WTC11 (cell line): Measurements from ENCODE around the gene HAO2. TPM values are rescaled to one million over a fixed set of nuclear protein-coding genes. Genes with fewer than 3 reads are reported as not detected.

Experiments
- ATAC-seq: fragments of 200-7000 bp; cut with Tn5 transposase; 2 replicates; pipeline ENCODE4 v1.10.0; 2021; ENCODE audit warnings: mild to moderate bottlenecking, moderate library complexity
- CTCF ChIA-PET: fragments of 300-600 bp; sonication (Branson Sonifier 250); formaldehyde crosslinking; loops from one replicate; lab custom pipeline; 2021; ENCODE audit warnings: antibody characterized with exemption; lab: Charles Lee
- POLR2A ChIA-PET: fragments of 350-600 bp; sonication (Branson Sonifier 250); formaldehyde crosslinking; loops from one replicate; lab custom pipeline; 2021; ENCODE audit warnings: antibody characterized with exemption; lab: Charles Lee
- DNase-seq: peaks from one replicate; pipeline ENCODE4 v3.0.0; 2021; ENCODE audit warnings: low spot score
- H3K27ac Mint-ChIP-seq: 2 replicates; pipeline ENCODE4 v1.8.0; 2021; ENCODE audit warnings: mixed read lengths
- H3K27me3 Mint-ChIP-seq: 2 replicates; pipeline ENCODE4 v1.8.0; 2021; ENCODE audit warnings: low read depth, mild to moderate bottlenecking, moderate library complexity, mixed read lengths
- H3K36me3 Mint-ChIP-seq: 2 replicates; pipeline ENCODE4 v1.8.0; 2021; ENCODE audit warnings: mixed read lengths
- H3K4me1 Mint-ChIP-seq: 2 replicates; pipeline ENCODE4 v1.8.0; 2022; ENCODE audit warnings: mixed read lengths
- H3K4me3 Mint-ChIP-seq: 2 replicates; pipeline ENCODE4 v1.8.0; 2021; ENCODE audit warnings: mild to moderate bottlenecking, moderate library complexity, mixed read lengths
- H3K9me3 Mint-ChIP-seq: 2 replicates; pipeline ENCODE4 v1.8.0; 2021; ENCODE audit warnings: mixed read lengths
- JUN ChIP-seq: sonication (generic); formaldehyde crosslinking; IDR thresholded peaks from 2 replicates; pipeline ENCODE4 v1.8.0; 2023; ENCODE audit warnings: mild to moderate bottlenecking, missing genetic modification reagents
- MXD4 ChIP-seq: fragments of 250-450 bp; sonication (Bioruptor Pico); IDR thresholded peaks from 2 replicates; pipeline ENCODE4 v1.8.0; 2021; ENCODE audit warnings: mild to moderate bottlenecking, moderate library complexity, borderline replicate concordance
- MYBL2 ChIP-seq: sonication (generic); formaldehyde crosslinking; IDR thresholded peaks from 2 replicates; pipeline ENCODE4 v1.8.1; 2023; ENCODE audit warnings: mild to moderate bottlenecking, moderate library complexity, missing genetic modification reagents
- NFE2L1 ChIP-seq: sonication (generic); formaldehyde crosslinking; IDR thresholded peaks from 2 replicates; pipeline ENCODE4 v1.8.1; 2023; ENCODE audit warnings: missing genetic modification reagents
- NR2C2 ChIP-seq: sonication (generic); formaldehyde crosslinking; IDR thresholded peaks from 2 replicates; pipeline ENCODE4 v1.8.0; 2022; ENCODE audit warnings: mild to moderate bottlenecking, missing genetic modification reagents
- NR3C1 ChIP-seq: sonication (generic); formaldehyde crosslinking; conservative IDR thresholded peaks from 2 replicates; pipeline ENCODE4 v1.8.1; 2023; ENCODE audit warnings: low read depth, mild to moderate bottlenecking, missing genetic modification reagents
- PRRX2 ChIP-seq: fragments of 250-450 bp; sonication (Bioruptor Pico); IDR thresholded peaks from 2 replicates; pipeline ENCODE4 v1.8.0; 2021; ENCODE audit warnings: mild to moderate bottlenecking
- RORB ChIP-seq: fragments of 250-450 bp; sonication (Bioruptor Pico); IDR thresholded peaks from 2 replicates; pipeline ENCODE4 v1.9.0; 2021; ENCODE audit warnings: mild to moderate bottlenecking
- SOX15 ChIP-seq: fragments of 250-450 bp; sonication (Bioruptor Pico); IDR thresholded peaks from 2 replicates; pipeline ENCODE4 v1.9.0; 2021; ENCODE audit warnings: mild to moderate bottlenecking
- TEAD1 ChIP-seq: sonication (generic); formaldehyde crosslinking; IDR thresholded peaks from 2 replicates; pipeline ENCODE4 v1.8.0; 2022; ENCODE audit warnings: mild to moderate bottlenecking, missing genetic modification reagents
- ZNF317 ChIP-seq: sonication (generic); formaldehyde crosslinking; IDR thresholded peaks from 2 replicates; pipeline ENCODE4 v1.8.1; 2023; ENCODE audit warnings: low read depth, mild to moderate bottlenecking, moderate library complexity, missing genetic modification reagents, borderline replicate concordance
- total RNA-seq: library from RNA; stranded (reverse); gene quantifications from 3 replicates; pipeline ENCODE4 v1.2.3, GENCODE V29; 2021
- TF ChIP-seq, protein P1 (sequence below): sonication (generic); formaldehyde crosslinking; IDR thresholded peaks from 2 replicates; pipeline ENCODE4 v1.8.0; 2023; ENCODE audit warnings: missing genetic modification reagents, mild to moderate bottlenecking, borderline replicate concordance
- TF ChIP-seq, protein P2 (sequence below): fragments of 250-450 bp; sonication (Bioruptor Pico); IDR thresholded peaks from 2 replicates; pipeline ENCODE4 v1.8.0; 2021; ENCODE audit warnings: mild to moderate bottlenecking
- TF ChIP-seq, protein P3 (sequence below): fragments of 250-450 bp; sonication (Bioruptor Pico); IDR thresholded peaks from 2 replicates; pipeline ENCODE4 v1.9.0; 2021; ENCODE audit warnings: moderate library complexity, mild to moderate bottlenecking, inconsistent platforms, borderline replicate concordance
- TF ChIP-seq, protein P4 (sequence below): sonication (generic); formaldehyde crosslinking; IDR thresholded peaks from 2 replicates; pipeline ENCODE4 v1.8.0; 2022; ENCODE audit warnings: mild to moderate bottlenecking, missing genetic modification reagents
- TF ChIP-seq, protein P5 (sequence below): sonication (generic); formaldehyde crosslinking; IDR thresholded peaks from 2 replicates; pipeline ENCODE4 v1.8.0; 2022; ENCODE audit warnings: mild to moderate bottlenecking, missing genetic modification reagents
- TF ChIP-seq, protein P6 (sequence below): sonication (generic); formaldehyde crosslinking; IDR thresholded peaks from 2 replicates; pipeline ENCODE4 v1.8.1; 2023; ENCODE audit warnings: mild to moderate bottlenecking, missing genetic modification reagents
- TF ChIP-seq, protein P7 (sequence below): sonication (generic); formaldehyde crosslinking; IDR thresholded peaks from 2 replicates; pipeline ENCODE4 v1.8.1; 2023; ENCODE audit warnings: mild to moderate bottlenecking, missing genetic modification reagents, moderate library complexity
- TF ChIP-seq, protein P8 (sequence below): fragments of 250-450 bp; sonication (Bioruptor Pico); IDR thresholded peaks from 2 replicates; pipeline ENCODE4 v1.9.0; 2021; ENCODE audit warnings: mild to moderate bottlenecking

Gene HAO2
- total RNA-seq, 1 experiment from 2014 or later: 1.0 TPM

DNA sequence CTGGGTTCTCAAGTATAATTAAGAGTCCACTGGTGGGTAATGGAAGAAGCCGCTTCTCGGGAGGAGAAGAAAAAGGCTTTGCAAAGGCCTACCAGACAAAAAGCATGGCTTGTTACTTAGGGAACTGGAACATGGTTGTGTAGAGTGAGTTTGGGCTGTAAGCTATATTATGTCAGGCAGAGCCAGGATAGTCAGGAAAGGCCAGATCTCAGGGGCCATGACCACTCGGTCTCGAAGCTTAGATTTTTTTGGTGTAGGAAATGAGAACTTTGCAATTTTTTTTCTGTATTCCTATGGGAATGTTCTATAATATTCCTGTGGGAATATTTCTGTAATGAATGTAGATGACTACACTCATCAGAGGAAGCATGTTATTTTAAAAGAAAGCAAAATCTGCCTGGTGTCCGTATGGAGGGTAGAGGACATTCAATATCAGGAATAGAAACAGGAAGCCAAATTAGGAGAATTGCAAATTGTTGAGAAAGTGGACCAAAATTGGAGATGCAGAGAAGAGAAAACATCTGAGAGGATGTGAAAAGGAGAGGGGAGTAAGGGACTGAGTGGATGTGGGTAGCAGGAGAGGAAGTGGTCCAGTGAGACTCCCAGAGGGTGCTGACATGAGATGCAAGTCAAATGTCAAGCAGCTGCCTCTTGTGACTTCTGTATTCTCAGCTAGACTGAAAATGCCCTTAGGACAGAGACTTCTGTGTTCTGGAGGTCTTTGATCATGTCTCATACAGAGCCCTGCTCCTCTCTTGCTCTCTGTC is 45.2 kb upstream of the HAO2 start:
- Mint-ChIP-seq H3K9me3 (no peaks in the 10 kb centered on the region), H3K36me3 (0 out of 2 replicates have a peak, but pooled peaks cover 5% of the 10 kb centered on the region), H3K4me1 (peaks cover 64% of the 10 kb centered on the region), H3K27me3 (no peaks in the 10 kb centered on the region), H3K27ac (no peak overlapping the region), H3K4me3 (no peak overlapping the region)
- ATAC-seq: no peak
- POLR2A ChIA-PET: no interaction called here
- no peak for DNase-seq
- CTCF ChIA-PET: no interaction called here
- no peak for TF ChIP-seq RORB (CRISPR knock-in tag)
- TF ChIP-seq MYBL2 (CRISPR knock-in tag): no peak
- TF ChIP-seq PRRX2: no peak
- TF ChIP-seq NR3C1 (CRISPR knock-in tag): no peak

DNA sequence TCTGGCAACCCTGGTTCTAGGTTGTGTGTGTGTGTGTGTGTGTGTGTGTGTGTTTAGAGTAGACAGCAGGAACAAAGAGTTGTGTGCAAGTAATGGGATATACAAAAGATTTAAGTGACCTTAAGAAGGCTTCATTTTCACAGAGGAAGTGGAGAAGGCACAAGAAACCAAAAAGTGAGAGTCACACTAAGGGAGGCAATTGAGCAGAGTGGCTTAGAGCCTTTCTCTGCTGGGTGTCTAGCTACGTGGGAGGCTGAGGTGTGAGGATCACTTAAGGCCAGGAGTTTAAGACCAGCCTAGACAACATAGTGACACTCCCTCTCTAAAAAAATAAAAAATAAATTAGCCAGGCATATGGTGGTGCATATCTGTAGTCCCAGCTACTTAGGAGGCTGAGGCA is 44.4 kb upstream of the HAO2 start:
- Mint-ChIP-seq H3K4me1 (peaks cover 72% of the 10 kb centered on the region), H3K27ac (no peak overlapping the region), H3K27me3 (no peaks in the 10 kb centered on the region), H3K4me3 (no peak overlapping the region), H3K36me3 (peaks cover 9% of the 10 kb centered on the region; the same call in 1 of the 2 replicates), H3K9me3 (no peaks in the 10 kb centered on the region)
- TF ChIP-seq MYBL2 (CRISPR knock-in tag) (no peak), ZNF317 (CRISPR knock-in tag) (no peak)
- TF ChIP-seq, protein P1, sequence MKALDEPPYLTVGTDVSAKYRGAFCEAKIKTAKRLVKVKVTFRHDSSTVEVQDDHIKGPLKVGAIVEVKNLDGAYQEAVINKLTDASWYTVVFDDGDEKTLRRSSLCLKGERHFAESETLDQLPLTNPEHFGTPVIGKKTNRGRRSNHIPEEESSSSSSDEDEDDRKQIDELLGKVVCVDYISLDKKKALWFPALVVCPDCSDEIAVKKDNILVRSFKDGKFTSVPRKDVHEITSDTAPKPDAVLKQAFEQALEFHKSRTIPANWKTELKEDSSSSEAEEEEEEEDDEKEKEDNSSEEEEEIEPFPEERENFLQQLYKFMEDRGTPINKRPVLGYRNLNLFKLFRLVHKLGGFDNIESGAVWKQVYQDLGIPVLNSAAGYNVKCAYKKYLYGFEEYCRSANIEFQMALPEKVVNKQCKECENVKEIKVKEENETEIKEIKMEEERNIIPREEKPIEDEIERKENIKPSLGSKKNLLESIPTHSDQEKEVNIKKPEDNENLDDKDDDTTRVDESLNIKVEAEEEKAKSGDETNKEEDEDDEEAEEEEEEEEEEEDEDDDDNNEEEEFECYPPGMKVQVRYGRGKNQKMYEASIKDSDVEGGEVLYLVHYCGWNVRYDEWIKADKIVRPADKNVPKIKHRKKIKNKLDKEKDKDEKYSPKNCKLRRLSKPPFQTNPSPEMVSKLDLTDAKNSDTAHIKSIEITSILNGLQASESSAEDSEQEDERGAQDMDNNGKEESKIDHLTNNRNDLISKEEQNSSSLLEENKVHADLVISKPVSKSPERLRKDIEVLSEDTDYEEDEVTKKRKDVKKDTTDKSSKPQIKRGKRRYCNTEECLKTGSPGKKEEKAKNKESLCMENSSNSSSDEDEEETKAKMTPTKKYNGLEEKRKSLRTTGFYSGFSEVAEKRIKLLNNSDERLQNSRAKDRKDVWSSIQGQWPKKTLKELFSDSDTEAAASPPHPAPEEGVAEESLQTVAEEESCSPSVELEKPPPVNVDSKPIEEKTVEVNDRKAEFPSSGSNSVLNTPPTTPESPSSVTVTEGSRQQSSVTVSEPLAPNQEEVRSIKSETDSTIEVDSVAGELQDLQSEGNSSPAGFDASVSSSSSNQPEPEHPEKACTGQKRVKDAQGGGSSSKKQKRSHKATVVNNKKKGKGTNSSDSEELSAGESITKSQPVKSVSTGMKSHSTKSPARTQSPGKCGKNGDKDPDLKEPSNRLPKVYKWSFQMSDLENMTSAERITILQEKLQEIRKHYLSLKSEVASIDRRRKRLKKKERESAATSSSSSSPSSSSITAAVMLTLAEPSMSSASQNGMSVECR (CRISPR knock-in tag): no peak
- TF ChIP-seq, protein P2, sequence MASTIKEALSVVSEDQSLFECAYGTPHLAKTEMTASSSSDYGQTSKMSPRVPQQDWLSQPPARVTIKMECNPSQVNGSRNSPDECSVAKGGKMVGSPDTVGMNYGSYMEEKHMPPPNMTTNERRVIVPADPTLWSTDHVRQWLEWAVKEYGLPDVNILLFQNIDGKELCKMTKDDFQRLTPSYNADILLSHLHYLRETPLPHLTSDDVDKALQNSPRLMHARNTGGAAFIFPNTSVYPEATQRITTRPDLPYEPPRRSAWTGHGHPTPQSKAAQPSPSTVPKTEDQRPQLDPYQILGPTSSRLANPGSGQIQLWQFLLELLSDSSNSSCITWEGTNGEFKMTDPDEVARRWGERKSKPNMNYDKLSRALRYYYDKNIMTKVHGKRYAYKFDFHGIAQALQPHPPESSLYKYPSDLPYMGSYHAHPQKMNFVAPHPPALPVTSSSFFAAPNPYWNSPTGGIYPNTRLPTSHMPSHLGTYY: no peak
- TF ChIP-seq, protein P3, sequence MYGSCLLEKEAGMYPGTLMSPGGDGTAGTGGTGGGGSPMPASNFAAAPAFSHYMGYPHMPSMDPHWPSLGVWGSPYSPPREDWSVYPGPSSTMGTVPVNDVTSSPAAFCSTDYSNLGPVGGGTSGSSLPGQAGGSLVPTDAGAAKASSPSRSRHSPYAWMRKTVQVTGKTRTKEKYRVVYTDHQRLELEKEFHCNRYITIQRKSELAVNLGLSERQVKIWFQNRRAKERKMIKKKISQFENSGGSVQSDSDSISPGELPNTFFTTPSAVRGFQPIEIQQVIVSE (CRISPR knock-in tag): no peak
- POLR2A ChIA-PET: no interaction called here
- DNase-seq: no peak
- ATAC-seq: no peak
- CTCF ChIA-PET: interaction anchor here (1.6 kb wide), 1 partner anchor 49 kb away, joined by 4 read pairs; no protein-coding TSS in a partner anchor

DNA sequence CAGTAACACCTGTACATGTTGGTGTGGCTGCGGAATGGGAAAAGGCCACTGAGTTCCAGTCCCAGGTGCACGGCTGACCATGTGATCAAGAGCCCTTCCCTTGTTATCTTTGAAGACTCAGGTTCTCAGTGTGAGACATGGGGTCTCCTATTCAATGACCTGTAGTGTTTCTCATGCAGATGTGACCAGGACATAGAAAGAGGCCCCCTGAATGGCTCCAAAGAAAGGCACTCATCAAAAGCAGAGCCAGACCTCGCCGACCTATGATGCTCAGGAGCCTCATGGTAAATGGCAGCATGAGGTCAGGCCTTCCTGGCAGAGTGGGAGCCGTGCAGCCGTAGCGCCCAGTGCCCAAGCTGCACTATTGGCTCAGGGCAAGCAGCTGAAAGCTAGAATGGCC is 42.3 kb upstream of the HAO2 start:
- peaks cover 80% of the 10 kb centered on the region for H3K4me1 Mint-ChIP-seq
- no peaks in the 10 kb centered on the region for H3K27me3 Mint-ChIP-seq
- POLR2A ChIA-PET: interaction anchor here (1.6 kb wide), 1 partner anchor 15 kb away, joined by 5 read pairs; no protein-coding TSS in a partner anchor
- no peak for DNase-seq
- H3K36me3 Mint-ChIP-seq: peaks cover 23% of the 10 kb centered on the region
- peak overlapping the region; percentile 77 for H3K4me3 Mint-ChIP-seq
- CTCF ChIA-PET: interaction anchor here (1.4 to 2.0 kb wide), 6 partner anchors 9 to 51 kb away, joined by 4 to 50 read pairs (median 6); no protein-coding TSS in a partner anchor
- TF ChIP-seq MXD4 (CRISPR knock-in tag) (no peak), JUN (no peak), ZNF317 (CRISPR knock-in tag) (no peak), NFE2L1 (CRISPR knock-in tag) (peak; percentile 53; the same call in 1 of the 2 replicates), SOX15 (CRISPR knock-in tag) (no peak), TEAD1 (0 out of 2 replicates have a peak, but pooled peaks have one; percentile 17), NR2C2 (CRISPR knock-in tag) (no peak)
- TF ChIP-seq, protein P4, sequence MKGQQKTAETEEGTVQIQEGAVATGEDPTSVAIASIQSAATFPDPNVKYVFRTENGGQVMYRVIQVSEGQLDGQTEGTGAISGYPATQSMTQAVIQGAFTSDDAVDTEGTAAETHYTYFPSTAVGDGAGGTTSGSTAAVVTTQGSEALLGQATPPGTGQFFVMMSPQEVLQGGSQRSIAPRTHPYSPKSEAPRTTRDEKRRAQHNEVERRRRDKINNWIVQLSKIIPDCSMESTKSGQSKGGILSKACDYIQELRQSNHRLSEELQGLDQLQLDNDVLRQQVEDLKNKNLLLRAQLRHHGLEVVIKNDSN (CRISPR knock-in tag): 0 out of 2 replicates have a peak, but pooled peaks have one; percentile 64
- TF ChIP-seq, protein P5, sequence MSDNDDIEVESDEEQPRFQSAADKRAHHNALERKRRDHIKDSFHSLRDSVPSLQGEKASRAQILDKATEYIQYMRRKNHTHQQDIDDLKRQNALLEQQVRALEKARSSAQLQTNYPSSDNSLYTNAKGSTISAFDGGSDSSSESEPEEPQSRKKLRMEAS: peak; percentile 84
- TF ChIP-seq, protein P6, sequence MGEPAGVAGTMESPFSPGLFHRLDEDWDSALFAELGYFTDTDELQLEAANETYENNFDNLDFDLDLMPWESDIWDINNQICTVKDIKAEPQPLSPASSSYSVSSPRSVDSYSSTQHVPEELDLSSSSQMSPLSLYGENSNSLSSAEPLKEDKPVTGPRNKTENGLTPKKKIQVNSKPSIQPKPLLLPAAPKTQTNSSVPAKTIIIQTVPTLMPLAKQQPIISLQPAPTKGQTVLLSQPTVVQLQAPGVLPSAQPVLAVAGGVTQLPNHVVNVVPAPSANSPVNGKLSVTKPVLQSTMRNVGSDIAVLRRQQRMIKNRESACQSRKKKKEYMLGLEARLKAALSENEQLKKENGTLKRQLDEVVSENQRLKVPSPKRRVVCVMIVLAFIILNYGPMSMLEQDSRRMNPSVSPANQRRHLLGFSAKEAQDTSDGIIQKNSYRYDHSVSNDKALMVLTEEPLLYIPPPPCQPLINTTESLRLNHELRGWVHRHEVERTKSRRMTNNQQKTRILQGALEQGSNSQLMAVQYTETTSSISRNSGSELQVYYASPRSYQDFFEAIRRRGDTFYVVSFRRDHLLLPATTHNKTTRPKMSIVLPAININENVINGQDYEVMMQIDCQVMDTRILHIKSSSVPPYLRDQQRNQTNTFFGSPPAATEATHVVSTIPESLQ: no peak
- TF ChIP-seq, protein P7, sequence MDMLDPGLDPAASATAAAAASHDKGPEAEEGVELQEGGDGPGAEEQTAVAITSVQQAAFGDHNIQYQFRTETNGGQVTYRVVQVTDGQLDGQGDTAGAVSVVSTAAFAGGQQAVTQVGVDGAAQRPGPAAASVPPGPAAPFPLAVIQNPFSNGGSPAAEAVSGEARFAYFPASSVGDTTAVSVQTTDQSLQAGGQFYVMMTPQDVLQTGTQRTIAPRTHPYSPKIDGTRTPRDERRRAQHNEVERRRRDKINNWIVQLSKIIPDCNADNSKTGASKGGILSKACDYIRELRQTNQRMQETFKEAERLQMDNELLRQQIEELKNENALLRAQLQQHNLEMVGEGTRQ: peak; percentile 80
- TF ChIP-seq, protein P8, sequence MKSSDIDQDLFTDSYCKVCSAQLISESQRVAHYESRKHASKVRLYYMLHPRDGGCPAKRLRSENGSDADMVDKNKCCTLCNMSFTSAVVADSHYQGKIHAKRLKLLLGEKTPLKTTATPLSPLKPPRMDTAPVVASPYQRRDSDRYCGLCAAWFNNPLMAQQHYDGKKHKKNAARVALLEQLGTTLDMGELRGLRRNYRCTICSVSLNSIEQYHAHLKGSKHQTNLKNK (CRISPR knock-in tag): no peak
- ATAC-seq: peak; percentile 55
- H3K9me3 Mint-ChIP-seq: no peaks in the 10 kb centered on the region
- peak overlapping the region; percentile 93 for H3K27ac Mint-ChIP-seq
